GM12872 (cell line): ENCODE data around the gene CYTH1.

Experiments
- TF ChIP-seq, protein P1 (sequence below): IDR thresholded peaks from 3 replicates; pipeline ENCODE4 v1.5.1; 2011; ENCODE audit warnings: low read depth, mild to moderate bottlenecking, low read length, moderate library complexity; ENCODE audit not compliant: insufficient read depth

CYTH1 gene

DNA sequence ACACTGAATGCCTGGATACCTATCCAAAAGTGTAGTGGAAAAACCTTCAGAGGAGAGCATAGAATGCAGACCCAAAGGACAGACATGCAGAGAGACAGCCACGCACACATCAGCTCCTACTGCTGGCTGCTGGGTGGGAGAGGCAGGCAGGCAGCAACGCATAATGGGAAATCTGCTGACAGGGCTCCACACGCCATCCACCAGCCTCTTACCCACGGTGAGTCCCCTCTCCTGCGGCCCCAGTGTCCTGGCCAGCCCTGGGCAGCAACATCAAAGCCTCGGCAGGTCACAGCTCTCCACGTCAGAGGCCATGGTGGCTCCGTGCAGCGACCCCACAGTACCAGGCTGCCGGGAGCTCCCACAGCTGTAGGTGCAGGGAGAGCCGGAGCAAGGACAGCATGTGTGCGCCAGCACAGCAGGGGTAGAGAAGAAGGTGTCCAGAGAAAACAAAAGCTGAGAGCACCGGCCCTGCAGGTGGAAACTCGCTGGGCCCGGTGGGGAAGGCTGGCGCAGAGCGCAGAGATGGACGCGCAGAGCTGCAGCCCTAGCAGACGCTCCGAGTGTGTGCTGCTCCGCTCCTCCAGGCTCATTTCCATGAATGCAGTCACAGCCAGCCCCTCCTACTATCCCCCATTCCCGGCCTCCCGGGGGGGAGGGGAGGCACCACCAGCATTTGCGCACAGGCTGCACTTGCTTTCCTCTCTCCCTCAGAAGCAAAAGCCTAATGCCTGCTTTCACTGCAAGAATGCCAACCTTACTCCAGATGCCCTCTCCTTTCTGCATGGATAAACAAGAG, 58.9 kb downstream of the CYTH1 start:
- TF ChIP-seq, protein P1, sequence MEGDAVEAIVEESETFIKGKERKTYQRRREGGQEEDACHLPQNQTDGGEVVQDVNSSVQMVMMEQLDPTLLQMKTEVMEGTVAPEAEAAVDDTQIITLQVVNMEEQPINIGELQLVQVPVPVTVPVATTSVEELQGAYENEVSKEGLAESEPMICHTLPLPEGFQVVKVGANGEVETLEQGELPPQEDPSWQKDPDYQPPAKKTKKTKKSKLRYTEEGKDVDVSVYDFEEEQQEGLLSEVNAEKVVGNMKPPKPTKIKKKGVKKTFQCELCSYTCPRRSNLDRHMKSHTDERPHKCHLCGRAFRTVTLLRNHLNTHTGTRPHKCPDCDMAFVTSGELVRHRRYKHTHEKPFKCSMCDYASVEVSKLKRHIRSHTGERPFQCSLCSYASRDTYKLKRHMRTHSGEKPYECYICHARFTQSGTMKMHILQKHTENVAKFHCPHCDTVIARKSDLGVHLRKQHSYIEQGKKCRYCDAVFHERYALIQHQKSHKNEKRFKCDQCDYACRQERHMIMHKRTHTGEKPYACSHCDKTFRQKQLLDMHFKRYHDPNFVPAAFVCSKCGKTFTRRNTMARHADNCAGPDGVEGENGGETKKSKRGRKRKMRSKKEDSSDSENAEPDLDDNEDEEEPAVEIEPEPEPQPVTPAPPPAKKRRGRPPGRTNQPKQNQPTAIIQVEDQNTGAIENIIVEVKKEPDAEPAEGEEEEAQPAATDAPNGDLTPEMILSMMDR, result no peak

DNA sequence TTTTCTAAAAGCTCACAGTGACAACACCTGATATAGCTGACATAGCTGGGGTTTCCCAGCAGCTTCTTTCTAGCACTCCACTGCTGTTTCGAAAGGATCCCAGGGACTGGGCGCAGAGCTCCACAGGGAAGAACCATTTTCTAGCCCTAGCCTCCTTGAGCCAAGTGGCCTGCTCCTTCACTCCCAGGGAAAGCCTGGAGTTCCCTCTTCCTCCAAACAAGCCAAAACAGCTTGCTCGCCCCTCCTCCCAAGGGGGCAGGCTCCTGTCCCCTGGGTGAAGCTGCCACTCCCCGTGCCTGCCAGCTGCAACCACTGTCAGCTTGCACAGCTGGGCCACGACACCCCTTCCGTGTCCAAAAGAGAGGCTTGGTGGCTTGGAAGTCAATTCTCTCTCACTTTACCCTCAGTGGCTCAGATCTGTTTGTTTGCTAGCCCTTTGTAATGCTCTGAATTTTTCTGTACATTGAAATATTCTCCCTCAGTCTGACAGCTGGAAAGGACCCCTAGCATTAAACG, 59.8 kb downstream of the CYTH1 start:
- TF ChIP-seq, protein P1, result no peak

DNA sequence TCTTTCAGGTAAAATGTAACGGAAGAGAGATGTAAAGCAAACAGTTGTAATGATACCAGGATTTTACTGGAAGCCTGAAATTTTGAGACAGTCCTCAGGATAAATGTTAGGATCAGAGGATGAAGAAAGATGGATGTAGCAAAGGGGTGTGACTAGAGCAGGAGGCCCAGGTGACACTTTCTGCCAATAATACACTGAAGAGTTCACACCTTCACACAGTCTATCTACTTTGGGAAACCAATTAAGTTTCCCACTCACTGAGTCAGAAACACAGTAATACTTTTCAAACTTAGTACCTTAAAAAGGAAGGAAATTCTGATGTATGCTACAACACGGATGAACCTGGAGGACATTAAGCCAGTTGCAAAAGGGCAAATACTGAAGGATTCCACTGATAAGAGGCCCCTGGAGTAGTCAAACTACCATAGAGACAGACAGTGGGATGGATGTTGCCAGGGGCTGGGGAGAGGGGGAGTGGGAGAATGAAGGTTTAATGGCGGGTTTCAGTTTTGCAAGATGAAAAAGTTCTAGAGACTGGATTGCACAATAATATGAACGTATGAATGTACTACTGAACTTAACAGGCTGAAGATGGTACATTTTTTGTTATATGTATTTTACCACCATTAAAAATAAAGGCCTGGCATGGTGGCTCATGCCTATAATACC, 62.3 kb downstream of the CYTH1 start:
- TF ChIP-seq, protein P1, result no peak

DNA sequence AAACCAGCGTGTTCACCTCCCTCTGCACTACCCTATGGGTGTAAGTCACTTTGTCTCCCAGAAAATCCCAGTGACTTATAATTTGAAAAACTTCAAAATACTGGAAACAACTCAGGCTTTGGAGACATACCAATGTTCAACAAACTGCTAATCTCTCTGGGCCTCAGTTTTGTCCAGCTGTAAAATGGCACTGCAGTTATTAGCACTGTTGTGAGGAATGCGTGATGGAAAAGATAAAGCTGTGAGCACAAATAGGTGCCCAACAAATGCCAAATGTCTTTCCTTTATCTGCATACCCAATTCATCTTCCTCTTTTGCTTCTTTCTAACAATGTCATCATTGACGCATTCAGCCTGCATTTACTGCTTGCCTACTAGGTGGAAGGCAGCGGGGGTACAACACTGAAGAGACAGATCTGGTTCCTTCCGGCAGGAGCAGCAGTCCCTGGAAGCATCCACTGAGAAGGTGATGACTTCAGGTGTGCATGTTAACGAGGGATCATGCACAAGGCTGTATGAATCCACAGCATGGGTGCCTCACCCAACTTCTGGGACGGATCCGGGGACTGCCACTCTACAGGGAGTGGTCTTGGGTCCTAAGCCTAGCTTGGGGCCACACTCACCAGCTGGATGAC, 63.4 kb downstream of the CYTH1 start:
- TF ChIP-seq, protein P1, result no peak

DNA sequence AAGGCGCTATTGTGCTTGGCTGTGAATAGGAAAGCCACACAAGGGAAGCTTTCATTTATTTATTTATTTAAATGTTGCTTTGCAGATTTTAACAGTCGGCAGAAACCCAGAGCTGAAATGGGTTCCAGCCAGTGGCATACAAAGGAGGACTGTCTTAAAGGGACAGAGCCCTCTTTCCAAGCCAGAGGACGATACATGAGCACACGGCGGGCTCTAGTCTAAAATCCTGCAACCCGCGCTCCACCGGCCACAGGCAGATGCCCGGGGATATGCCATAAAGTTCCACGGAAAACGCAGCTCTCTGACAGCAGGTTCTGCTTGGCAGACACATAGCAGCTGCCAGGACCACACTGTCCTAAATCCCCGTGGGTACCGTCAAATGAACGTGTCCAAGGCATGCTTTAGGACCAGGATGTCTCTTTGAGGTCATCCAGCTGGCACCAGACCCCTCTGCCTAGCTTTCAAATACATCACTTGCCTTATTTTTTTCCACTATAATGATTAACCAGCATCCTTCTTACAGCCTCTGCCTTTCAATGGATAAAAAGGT, 64.6 kb downstream of the CYTH1 start:
- TF ChIP-seq, protein P1, result no peak

DNA sequence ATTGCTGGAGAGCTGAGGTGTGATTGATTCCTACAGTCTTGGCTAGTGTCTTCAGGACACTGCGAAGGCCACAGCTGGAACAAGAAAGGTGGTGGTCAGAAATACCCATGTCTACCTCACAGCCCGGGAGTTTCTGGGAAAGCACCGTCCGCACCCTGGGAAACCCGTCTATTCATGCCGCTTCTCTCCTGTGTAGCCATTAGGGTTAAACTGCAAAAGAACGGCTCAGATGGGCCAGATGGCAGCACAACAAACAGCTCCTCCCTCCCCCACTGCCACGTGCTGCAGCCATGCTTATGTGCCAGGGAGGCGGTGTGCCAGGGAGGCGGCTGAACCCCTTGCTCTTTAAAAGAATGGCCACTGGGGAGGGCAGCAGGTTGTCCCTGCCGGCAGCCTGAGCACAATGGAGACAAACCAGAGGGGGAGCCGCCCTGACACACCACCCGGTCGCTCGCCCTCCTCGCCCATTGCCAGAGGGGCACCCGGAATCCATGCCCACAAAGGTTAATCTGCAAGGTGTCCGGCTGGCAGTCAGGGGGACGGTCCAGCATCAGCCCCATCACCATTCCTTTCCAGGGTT, 65.2 kb downstream of the CYTH1 start:
- TF ChIP-seq, protein P1, result no peak
